Measurements from ENCODE around the gene LCA5L.
"Not testable (repeated sequence)": the region's sequence is repeated elsewhere in the genome, so short reads cannot be mapped to it uniquely, and the experiment has no call there.

LCA5L gene

GRCh38 chr21:39384674-39385298 lies 60.8 kb downstream of the LCA5L start:
- Histone ChIP-seq H3K4me1 (ENCODE audit: insufficient read depth, low read length) (peaks cover 23% of the 10 kb centered on the region), H3K4me3 (ENCODE audit: low read depth in 1 of 2, low read length in 2 of 2) (peak overlapping the region in 1 of 2 donors; percentile 49), H3K27ac (ENCODE audit: low read depth, low read length) (no peak overlapping the region), H3K9ac (ENCODE audit: low read length) (no peak overlapping the region), H3K36me3 (ENCODE audit: insufficient read depth, low read length) (no peaks in the 10 kb centered on the region), H3K9me3 (ENCODE audit: low read length) (no peaks in the 10 kb centered on the region), H3K27me3 (ENCODE audit: control insufficient read depth in 1 of 2, insufficient read depth in 2 of 2, low read length in 2 of 2) (no peaks in the 10 kb centered on the region)

DNA sequence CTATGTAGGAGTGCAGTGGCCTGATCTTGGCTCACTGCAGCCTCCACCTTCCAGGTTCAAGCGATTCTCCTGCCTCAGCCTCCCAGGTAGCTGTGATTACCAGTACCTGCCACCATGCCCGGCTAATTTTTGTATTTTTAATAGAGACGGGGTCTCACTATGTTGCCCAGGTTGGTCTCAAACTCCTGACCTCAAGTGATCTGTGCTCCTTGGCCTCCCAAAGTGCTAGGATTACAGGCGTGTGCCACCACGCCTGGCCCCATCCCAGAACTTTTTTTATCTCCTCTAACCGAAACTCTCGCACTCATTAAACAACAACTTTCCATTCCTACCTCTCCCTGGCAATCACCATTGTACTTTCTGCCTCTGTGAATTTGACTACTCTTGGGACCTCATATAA lies 63.5 kb downstream of the LCA5L start:
- not testable (repeated sequence) for H3K9ac ChIP-seq (ENCODE audit: low read length); H3K36me3 ChIP-seq (ENCODE audit: insufficient read depth, low read length); H3K4me3 ChIP-seq (ENCODE audit: low read depth in 1 of 2, low read length in 2 of 2); H3K9me3 ChIP-seq (ENCODE audit: low read length); H3K27ac ChIP-seq (ENCODE audit: low read depth, low read length); H3K27me3 ChIP-seq (ENCODE audit: control insufficient read depth in 1 of 2, insufficient read depth in 2 of 2, low read length in 2 of 2)
- H3K4me1 ChIP-seq (ENCODE audit: insufficient read depth, low read length) = peaks cover 15% of the 10 kb centered on the region

DNA sequence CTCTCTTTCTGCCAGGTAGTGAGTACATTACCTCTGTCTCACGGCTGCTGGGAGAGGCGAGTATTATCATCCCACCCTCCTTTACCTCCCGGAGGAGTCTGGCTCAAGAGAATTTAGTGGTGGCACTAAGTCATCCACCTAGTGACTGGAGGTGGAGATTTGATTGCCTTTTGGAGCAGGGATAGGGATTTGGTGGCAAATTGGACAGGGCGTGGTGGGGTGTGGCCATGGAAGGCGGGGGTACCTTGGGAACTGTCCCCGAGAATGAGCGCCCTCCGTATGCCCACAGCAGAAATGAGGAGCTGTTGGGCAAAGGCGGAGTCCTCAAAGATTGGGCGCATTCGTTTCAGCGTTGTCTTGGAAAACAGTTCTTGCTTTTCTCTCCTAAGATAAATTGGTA lies 64.6 kb downstream of the LCA5L start:
- Histone ChIP-seq H3K36me3 (ENCODE audit: insufficient read depth, low read length) (no peaks in the 10 kb centered on the region), H3K27ac (ENCODE audit: low read depth, low read length) (peak overlapping the region; percentile 68), H3K4me1 (ENCODE audit: insufficient read depth, low read length) (peaks cover 8% of the 10 kb centered on the region), H3K27me3 (ENCODE audit: control insufficient read depth in 1 of 2, insufficient read depth in 2 of 2, low read length in 2 of 2) (no peaks in the 10 kb centered on the region), H3K4me3 (ENCODE audit: low read depth in 1 of 2, low read length in 2 of 2) (peak overlapping the region; percentile 81 to 91), H3K9me3 (ENCODE audit: low read length) (no peaks in the 10 kb centered on the region), H3K9ac (ENCODE audit: low read length) (peak overlapping the region; percentile 97)

- Histone ChIP-seq H3K27ac (ENCODE audit: low read depth, low read length) (peak overlapping the region; percentile 82), H3K27me3 (ENCODE audit: control insufficient read depth in 1 of 2, insufficient read depth in 2 of 2, low read length in 2 of 2) (no peaks in the 10 kb centered on the region), H3K9ac (ENCODE audit: low read length) (peak overlapping the region; percentile 97), H3K36me3 (ENCODE audit: insufficient read depth, low read length) (no peaks in the 10 kb centered on the region), H3K9me3 (ENCODE audit: low read length) (no peaks in the 10 kb centered on the region), H3K4me1 (ENCODE audit: insufficient read depth, low read length) (peaks cover 8% of the 10 kb centered on the region), H3K4me3 (ENCODE audit: low read depth in 1 of 2, low read length in 2 of 2) (peak overlapping the region; percentile 81 to 91)
These were observed 65.3 kb downstream of the LCA5L start for GRCh38 chr21:39379986-39380891.

DNA sequence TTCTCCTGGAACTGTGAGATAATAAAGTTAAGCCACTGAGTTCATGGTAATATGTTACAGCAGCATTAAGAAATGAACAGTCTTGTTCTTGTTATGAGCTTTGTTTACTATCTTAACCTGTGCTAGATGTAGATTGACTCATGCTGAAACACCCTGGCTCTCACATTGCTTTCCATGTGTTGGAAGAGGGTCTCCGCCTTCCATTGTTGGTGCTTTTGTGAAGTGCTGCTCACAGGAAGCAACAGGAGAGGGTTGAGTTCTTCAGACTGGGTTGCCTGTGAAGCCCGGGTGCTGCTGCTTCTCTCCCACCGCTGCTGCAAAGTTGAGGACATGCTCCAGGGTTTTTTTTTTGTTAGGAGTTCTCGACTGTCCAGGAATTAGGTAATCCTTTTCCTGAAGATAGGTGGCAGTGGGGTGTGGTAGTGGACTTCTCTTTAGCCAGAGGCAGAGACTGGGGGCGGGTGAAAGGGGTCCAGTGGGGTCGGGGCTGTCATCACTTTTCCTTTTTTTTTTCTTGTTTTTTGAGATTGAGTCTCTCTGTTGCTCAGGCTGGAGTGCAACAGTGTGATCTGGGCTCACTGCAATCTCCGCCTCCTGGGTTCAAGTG lies 68.0 kb downstream of the LCA5L start:
- peaks cover 8% of the 10 kb centered on the region for H3K4me1 ChIP-seq (ENCODE audit: insufficient read depth, low read length)
- H3K27me3 ChIP-seq (ENCODE audit: control insufficient read depth in 1 of 2, insufficient read depth in 2 of 2, low read length in 2 of 2) = no peaks in the 10 kb centered on the region
- no peak overlapping the region for H3K4me3 ChIP-seq (ENCODE audit: low read depth in 1 of 2, low read length in 2 of 2)
- H3K27ac ChIP-seq (ENCODE audit: low read depth, low read length) = no peak overlapping the region
- no peak overlapping the region for H3K9ac ChIP-seq (ENCODE audit: low read length)
- H3K36me3 ChIP-seq (ENCODE audit: insufficient read depth, low read length) = no peaks in the 10 kb centered on the region
- H3K9me3 ChIP-seq (ENCODE audit: low read length) = no peaks in the 10 kb centered on the region

GRCh38 chr21:39375446-39375845 lies 70.1 kb downstream of the LCA5L start:
- Histone ChIP-seq H3K27me3 (ENCODE audit: control insufficient read depth in 1 of 2, insufficient read depth in 2 of 2, low read length in 2 of 2) (no peaks in the 10 kb centered on the region), H3K36me3 (ENCODE audit: insufficient read depth, low read length) (no peaks in the 10 kb centered on the region), H3K9ac (ENCODE audit: low read length) (no peak overlapping the region), H3K4me1 (ENCODE audit: insufficient read depth, low read length) (no peaks in the 10 kb centered on the region), H3K9me3 (ENCODE audit: low read length) (no peaks in the 10 kb centered on the region), H3K27ac (ENCODE audit: low read depth, low read length) (no peak overlapping the region), H3K4me3 (ENCODE audit: low read depth in 1 of 2, low read length in 2 of 2) (no peak overlapping the region)

DNA sequence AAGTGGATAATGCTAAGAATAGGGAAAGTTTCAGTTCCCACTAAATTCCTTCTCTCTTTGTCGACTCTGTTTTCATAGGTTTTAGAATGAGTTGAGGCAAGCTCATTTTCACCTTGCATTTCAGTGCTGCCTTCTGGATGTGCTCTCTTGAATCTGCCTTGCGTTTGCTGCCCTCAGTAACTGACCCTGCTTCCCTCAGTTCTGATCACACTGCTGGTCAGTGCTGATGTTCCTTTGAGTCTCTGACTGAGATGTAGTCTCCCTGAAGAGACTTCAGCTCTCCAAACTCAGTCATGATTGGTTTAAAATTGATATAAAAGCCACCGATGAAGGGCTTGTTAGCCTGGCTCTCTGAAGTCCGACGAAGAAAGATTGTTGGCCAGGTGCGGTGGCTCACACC lies 71.5 kb downstream of the LCA5L start:
- Histone ChIP-seq H3K9me3 (ENCODE audit: low read length) (no peaks in the 10 kb centered on the region), H3K4me1 (ENCODE audit: insufficient read depth, low read length) (no peaks in the 10 kb centered on the region), H3K27me3 (ENCODE audit: control insufficient read depth in 1 of 2, insufficient read depth in 2 of 2, low read length in 2 of 2) (no peaks in the 10 kb centered on the region), H3K36me3 (ENCODE audit: insufficient read depth, low read length) (no peaks in the 10 kb centered on the region), H3K9ac (ENCODE audit: low read length) (no peak overlapping the region), H3K27ac (ENCODE audit: low read depth, low read length) (no peak overlapping the region), H3K4me3 (ENCODE audit: low read depth in 1 of 2, low read length in 2 of 2) (no peak overlapping the region)

DNA sequence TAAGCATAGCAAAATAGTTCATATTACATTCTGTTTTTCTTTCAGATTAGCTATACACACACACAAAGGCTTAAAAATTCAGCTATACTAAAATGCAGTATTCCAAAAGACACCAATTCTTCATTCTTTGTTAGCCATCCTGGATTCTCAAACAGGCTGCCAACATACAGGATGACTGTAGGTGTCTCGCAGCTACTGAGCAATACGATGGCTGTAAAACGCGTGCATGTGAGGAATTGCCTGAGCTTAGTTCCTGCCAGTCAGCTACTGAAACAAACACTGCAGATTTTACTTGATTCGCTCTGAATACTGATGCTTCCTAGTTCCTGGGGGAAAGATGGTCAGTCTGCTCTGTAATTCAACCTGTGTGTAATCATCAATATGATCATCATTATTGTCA lies 71.9 kb downstream of the LCA5L start:
- Histone ChIP-seq H3K4me3 (ENCODE audit: low read depth in 1 of 2, low read length in 2 of 2) (no peak overlapping the region), H3K9ac (ENCODE audit: low read length) (no peak overlapping the region), H3K36me3 (ENCODE audit: insufficient read depth, low read length) (no peaks in the 10 kb centered on the region), H3K4me1 (ENCODE audit: insufficient read depth, low read length) (no peaks in the 10 kb centered on the region), H3K27ac (ENCODE audit: low read depth, low read length) (no peak overlapping the region), H3K9me3 (ENCODE audit: low read length) (no peaks in the 10 kb centered on the region), H3K27me3 (ENCODE audit: control insufficient read depth in 1 of 2, insufficient read depth in 2 of 2, low read length in 2 of 2) (no peaks in the 10 kb centered on the region)

GRCh38 chr21:39369896-39370288 lies 75.7 kb downstream of the LCA5L start:
- H3K27ac ChIP-seq (ENCODE audit: low read depth, low read length); H3K27me3 ChIP-seq (ENCODE audit: control insufficient read depth in 1 of 2, insufficient read depth in 2 of 2, low read length in 2 of 2); H3K9me3 ChIP-seq (ENCODE audit: low read length); H3K4me1 ChIP-seq (ENCODE audit: insufficient read depth, low read length); H3K36me3 ChIP-seq (ENCODE audit: insufficient read depth, low read length); H3K4me3 ChIP-seq (ENCODE audit: low read depth in 1 of 2, low read length in 2 of 2); H3K9ac ChIP-seq (ENCODE audit: low read length): not testable (repeated sequence)

DNA sequence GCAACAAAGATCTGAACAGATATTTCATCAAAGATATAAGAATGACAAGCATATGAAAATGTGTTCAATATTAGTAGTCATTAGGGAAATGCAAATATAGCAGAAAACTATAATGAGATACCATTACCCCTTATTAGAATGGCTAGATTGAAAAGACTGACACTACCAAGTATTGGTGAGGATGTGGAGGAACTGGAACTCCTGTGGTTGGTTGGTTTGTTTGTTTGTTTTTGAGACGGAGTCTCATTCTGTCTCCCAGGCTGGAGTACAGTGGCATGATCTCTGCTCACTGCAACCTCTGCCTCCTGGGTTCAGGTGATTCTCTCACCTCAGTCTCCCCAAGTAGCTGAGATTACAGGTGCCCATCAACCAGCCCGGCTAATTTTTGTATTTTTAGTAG lies 77.8 kb downstream of the LCA5L start:
- H3K9ac ChIP-seq (ENCODE audit: low read length) = no peak overlapping the region
- H3K4me1 ChIP-seq (ENCODE audit: insufficient read depth, low read length) = no peaks in the 10 kb centered on the region
- no peak overlapping the region for H3K4me3 ChIP-seq (ENCODE audit: low read depth in 1 of 2, low read length in 2 of 2)
- no peaks in the 10 kb centered on the region for H3K9me3 ChIP-seq (ENCODE audit: low read length)
- H3K27ac ChIP-seq (ENCODE audit: low read depth, low read length) = no peak overlapping the region
- no peaks in the 10 kb centered on the region for H3K27me3 ChIP-seq (ENCODE audit: control insufficient read depth in 1 of 2, insufficient read depth in 2 of 2, low read length in 2 of 2)
- no peaks in the 10 kb centered on the region for H3K36me3 ChIP-seq (ENCODE audit: insufficient read depth, low read length)

DNA sequence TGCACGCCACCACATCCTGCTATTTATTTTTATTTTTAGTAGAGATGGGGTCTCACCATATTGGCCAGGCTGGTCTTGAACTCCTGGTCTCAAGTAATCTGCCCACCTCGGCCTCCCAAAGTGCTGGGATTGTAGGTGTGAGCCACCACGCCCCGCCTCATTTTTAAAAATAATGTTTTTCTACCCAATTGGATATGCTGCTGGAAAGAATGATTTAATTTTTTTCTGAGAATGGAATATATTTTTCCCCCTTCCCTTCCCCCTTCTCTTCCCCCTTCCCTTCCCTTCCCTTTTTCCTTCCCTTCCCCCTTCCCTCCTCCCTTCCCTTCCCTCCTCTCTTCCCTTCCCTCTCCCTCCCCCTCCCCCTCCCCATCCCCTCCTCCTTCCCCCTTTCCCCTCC lies 79.0 kb downstream of the LCA5L start:
- H3K36me3 ChIP-seq (ENCODE audit: insufficient read depth, low read length) = no peaks in the 10 kb centered on the region
- H3K27me3 ChIP-seq (ENCODE audit: control insufficient read depth in 1 of 2, insufficient read depth in 2 of 2, low read length in 2 of 2) = no peaks in the 10 kb centered on the region
- no peak overlapping the region for H3K4me3 ChIP-seq (ENCODE audit: low read depth in 1 of 2, low read length in 2 of 2)
- no peaks in the 10 kb centered on the region for H3K4me1 ChIP-seq (ENCODE audit: insufficient read depth, low read length)
- H3K9ac ChIP-seq (ENCODE audit: low read length) = no peak overlapping the region
- no peak overlapping the region for H3K27ac ChIP-seq (ENCODE audit: low read depth, low read length)
- no peaks in the 10 kb centered on the region for H3K9me3 ChIP-seq (ENCODE audit: low read length)
